AG04450 (cell line): ENCODE results near the gene SLC46A2. TPM values are rescaled to one million over a fixed set of nuclear protein-coding genes. Genes with fewer than 3 reads are reported as not detected.

ENCODE experiments used
- CTCF ChIA-PET: fragments of 300-600, 350-600 bp; formaldehyde crosslinking; extraction: SDS; loops from one replicate; lab custom pipeline; 2022; ENCODE audit warnings: antibody characterized with exemption, inconsistent platforms; lab: Charles Lee
- POLR2A ChIA-PET: fragments of 350-600 bp; formaldehyde crosslinking; extraction: SDS; loops from one replicate; lab custom pipeline; 2021; ENCODE audit warnings: antibody characterized with exemption, inconsistent platforms; lab: Yijun Ruan, JAX
- DNase-seq: peaks from one replicate; pipeline ENCODE4 v3.0.0-alpha.2; 2011; ENCODE audit warnings: low read depth, low spot score
- H3K27ac ChIP-seq: one replicate; pipeline ENCODE4 v1.5.1; 2012; ENCODE audit warnings: low read depth, low read length, control low read depth
- H3K27me3 ChIP-seq: one replicate; pipeline ENCODE4 v1.6.0; 2012; ENCODE audit warnings: low read length; ENCODE audit not compliant: control insufficient read depth, insufficient read depth
- H3K4me3 ChIP-seq: 2 replicates; pipeline ENCODE4 v1.5.1; 2011; ENCODE audit warnings: mild to moderate bottlenecking, low read depth, low read length, control low read depth
- H3K9me3 ChIP-seq: 2 replicates; pipeline ENCODE4 v1.5.1; 2012; ENCODE audit warnings: low read length; ENCODE audit not compliant: control insufficient read depth, insufficient read depth
- CTCF ChIP-seq: IDR thresholded peaks from 2 replicates; pipeline ENCODE4 v1.5.1; 2011; ENCODE audit warnings: low read depth, low read length, control low read depth, inconsistent platforms
- polyA plus RNA-seq: library from polyadenylated mRNA; depleted of rRNA; stranded (reverse); fragments of >200 nt; gene quantifications from 2 replicates; pipeline ENCODE4 v1.2.3, GENCODE V29; 2011

Gene SLC46A2
- polyA plus RNA-seq, 1 experiment: not detected

GRCh38 chr9:112852741-112853504 lies 37.8 kb downstream of the SLC46A2 start:
- TF ChIP-seq CTCF: no peak
- CTCF ChIA-PET: interaction anchor here (1.2 to 1.3 kb wide), 2 partner anchors 8 to 50 kb away, joined by 3 to 7 read pairs; no protein-coding TSS in a partner anchor

GRCh38 chr9:112850840-112851239 lies 39.8 kb downstream of the SLC46A2 start:
- no peak for DNase-seq
- no peaks in the 10 kb centered on the region for H3K9me3 ChIP-seq
- H3K4me3 ChIP-seq: no peak overlapping the region
- POLR2A ChIA-PET: no interaction called here
- no peak overlapping the region for H3K27ac ChIP-seq
- CTCF ChIA-PET: interaction anchor here (0.5 kb wide), 1 partner anchor 321 kb away, joined by 3 read pairs; no protein-coding TSS in a partner anchor
- no peak for TF ChIP-seq CTCF
- H3K27me3 ChIP-seq: peaks cover 3% of the 10 kb centered on the region

More at GRCh38 chr9:112852741-112853504, 37.8 kb downstream of the SLC46A2 start:
- H3K9me3 ChIP-seq: no peaks in the 10 kb centered on the region
- H3K27me3 ChIP-seq: peaks cover 3% of the 10 kb centered on the region
- DNase-seq: no peak
- no peak overlapping the region for H3K27ac ChIP-seq
- H3K4me3 ChIP-seq: no peak overlapping the region
- POLR2A ChIA-PET: no interaction called here

GRCh38 chr9:112849363-112849922 lies 41.2 kb downstream of the SLC46A2 start:
- DNase-seq: no peak
- Histone ChIP-seq H3K27ac (no peak overlapping the region), H3K27me3 (peaks cover 3% of the 10 kb centered on the region), H3K9me3 (no peaks in the 10 kb centered on the region), H3K4me3 (no peak overlapping the region)
- POLR2A ChIA-PET: no interaction called here
- TF ChIP-seq CTCF: no peak
- CTCF ChIA-PET: interaction anchor here (1.6 kb wide), 1 partner anchor 54 kb away, joined by 7 read pairs; no protein-coding TSS in a partner anchor

- ChIA-PET CTCF (interaction anchor here (1.6 kb wide), 1 partner anchor 54 kb away, joined by 7 read pairs; no protein-coding TSS in a partner anchor), POLR2A (no interaction called here)
- Histone ChIP-seq H3K27me3 (peaks cover 3% of the 10 kb centered on the region), H3K27ac (no peak overlapping the region), H3K4me3 (no peak overlapping the region), H3K9me3 (no peaks in the 10 kb centered on the region)
- no peak for DNase-seq
- TF ChIP-seq CTCF: no peak
Measured at GRCh38 chr9:112848316-112849151, 42.1 kb downstream of the SLC46A2 start.
